ENCODE measurements around the gene DIP2A.
A peak's percentile ranks its signal among the peaks of the same experiment; 100 is the strongest.
"Not testable (repeated sequence)": the region's sequence is repeated elsewhere in the genome, so short reads cannot be mapped to it uniquely, and the experiment has no call there.

The DIP2A gene

GRCh38 chr21:46448855-46449254 is 9.8 kb upstream of the DIP2A start:
- not testable (repeated sequence) for DNase-seq

- no peak for DNase-seq
Observed at GRCh38 chr21:46452710-46453109, 6.0 kb upstream of the DIP2A start.

DNA sequence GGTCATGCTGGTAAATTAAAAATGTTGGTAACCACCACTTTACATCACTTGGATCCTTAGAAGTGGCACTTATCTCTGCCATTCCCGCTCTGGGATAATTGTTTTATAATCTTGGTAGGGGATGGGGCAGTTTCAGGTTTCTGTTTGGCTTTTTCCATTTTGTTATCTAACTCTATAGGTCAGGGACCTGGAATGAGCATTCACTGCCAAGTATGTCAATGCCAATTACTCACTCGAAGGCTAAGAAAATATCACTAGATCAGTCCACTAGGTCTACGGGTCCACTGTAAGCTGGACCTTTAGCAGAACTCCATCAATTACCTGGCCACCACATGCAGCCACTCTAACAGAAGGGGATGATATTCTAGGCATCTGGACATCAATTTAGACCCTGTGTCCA is 4.5 kb upstream of the DIP2A start:
- DNase-seq = no peak

DNA sequence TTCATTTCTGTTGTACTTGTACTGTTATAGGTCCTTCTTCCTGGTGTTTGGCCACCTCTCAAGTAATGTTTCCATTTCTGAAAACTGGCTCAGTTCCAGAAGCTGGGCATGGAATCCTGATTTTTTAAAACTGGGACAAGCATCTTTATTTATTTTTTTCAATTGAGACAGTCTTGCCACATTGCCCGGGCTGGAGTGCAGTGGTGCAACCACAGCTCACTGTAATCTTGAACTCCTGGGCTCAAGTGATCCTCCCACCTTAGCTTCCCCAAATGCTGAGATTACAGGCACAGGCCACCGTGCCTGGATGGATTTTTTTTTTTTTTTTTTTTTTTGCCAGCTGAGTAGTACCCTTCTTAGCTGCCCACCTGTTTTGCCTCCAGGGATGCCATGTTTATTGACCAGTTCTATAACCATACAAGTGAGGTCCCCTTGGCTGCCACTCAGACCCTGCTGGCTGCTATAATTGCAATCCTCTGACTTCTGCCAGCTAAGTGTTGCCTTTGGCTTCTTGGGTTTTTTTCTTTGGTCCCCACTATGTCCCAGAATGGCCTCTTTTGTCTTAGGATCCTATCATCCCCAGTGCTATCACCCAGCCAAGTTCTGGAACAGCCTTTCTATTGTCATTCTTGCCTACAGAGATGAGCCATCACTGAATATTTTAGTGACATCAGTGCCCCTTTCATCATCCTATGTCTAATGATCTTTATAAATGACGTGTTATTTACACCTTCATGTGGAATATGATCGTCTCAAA is 3.9 kb upstream of the DIP2A start:
- DNase-seq = no peak

- DNase-seq = no peak
Observed at GRCh38 chr21:46455575-46456385, 2.9 kb upstream of the DIP2A start.

DNA sequence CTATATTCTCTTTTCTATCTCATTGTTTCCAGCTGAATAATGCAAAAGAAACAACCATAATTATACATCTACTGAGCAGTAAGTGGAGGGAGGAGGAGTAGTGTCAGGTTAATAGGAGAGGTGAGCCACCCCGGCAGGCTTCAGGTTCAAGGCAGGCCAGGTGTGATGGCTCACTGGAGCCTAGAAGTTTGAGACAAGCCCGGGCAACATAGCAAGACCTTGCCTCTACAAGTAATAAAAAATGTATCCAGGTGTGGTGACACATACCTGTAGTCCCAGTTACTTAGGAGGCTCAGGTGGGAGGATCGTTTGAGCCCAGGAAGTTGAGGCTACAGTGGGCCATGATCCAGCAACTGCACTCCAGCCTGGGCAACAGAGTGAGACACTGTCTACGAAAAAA is 1.9 kb upstream of the DIP2A start:
- no peak for DNase-seq

DNA sequence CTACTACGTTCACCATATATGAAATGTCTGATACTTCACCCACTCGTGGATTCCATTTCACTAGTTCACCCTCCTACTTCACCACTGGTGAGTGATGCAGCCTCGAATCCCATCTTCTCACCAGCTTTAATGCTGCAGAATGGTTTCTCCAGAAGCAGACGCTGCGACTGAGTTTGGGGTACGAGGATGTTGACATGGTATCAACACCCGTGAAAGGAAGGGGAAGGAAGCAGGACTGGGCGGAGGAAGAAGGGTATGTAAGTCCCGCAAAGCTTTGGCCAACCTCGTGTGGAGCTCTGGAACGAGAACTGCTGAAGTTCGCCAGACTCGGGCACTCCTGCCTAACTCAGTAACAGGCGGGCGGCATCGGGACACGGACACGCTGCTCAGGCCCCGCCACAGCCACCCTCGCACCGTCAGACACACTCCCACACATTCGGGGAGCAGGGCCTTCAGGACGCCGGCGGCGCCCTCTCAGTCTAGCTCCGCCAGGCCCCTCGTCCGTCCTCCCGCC is 833 bp upstream of the DIP2A start:
- peak; percentile 25 for DNase-seq

- DNase-seq = no peak
Observed at GRCh38 chr21:46459024-46459355, 299 bp downstream of the DIP2A start.

DNA sequence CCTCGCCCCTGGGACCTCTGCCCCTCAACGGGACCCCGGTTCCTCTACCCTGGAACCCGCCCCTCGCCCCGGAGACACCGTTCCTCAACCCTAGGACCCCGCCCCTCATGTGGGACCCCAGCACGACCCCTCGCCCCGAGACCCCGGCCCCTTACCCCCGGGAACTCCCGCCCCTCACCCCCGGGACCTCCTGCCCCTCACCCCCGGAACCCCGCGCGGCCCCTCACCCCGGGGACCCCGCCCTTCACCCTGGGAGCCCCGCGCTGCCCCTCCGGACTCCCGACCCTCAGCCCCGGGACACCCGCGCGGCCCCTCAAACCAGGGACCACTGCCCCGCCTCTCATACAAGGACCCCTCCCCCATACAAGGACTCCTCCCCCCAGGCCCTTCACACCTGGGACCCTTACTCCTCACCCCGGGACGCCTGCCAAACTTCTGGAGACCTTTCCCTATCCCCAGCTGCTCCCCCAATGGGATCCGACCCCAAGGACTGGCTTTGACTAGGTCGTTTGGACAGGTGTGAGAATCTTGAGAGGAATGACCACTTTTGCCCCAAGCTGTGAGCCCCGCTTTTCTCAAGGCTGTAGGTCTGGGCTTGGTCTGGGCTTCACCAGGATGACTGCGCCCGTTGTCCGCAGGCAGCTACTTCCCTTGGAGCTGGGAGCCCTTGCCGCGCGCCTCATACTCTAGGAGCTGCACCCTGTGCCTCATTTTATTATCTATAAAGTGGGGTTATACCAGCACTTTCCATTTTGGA is 843 bp downstream of the DIP2A start:
- DNase-seq = no peak

DNA sequence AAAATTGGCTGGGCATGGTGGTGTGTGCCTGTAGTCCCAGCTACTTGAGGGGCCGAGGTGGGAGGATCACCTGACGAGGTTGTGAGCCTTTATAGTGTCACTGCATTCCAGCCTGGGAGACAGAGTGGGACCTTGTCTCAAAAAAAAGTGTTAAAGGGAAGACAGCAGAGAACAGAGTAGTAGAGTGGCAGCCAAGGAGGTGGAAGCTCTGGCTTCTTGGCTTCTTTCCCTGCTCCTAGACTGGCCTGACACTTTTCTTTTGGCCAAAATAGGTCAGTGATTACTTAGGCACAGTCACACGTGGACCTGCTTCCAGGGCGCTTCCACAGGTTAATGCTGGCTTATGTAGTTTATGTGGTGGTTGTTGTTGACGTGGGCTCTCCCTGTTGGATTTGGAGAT is 3.2 kb downstream of the DIP2A start:
- no peak for DNase-seq

GRCh38 chr21:46465153-46465552 is 6.5 kb downstream of the DIP2A start:
- DNase-seq = not testable (repeated sequence)

GRCh38 chr21:46465651-46466050 is 7.0 kb downstream of the DIP2A start:
- DNase-seq = no peak

GRCh38 chr21:46468108-46468774 is 9.6 kb downstream of the DIP2A start:
- no peak for DNase-seq

GRCh38 chr21:46469275-46469674 is 10.6 kb downstream of the DIP2A start:
- DNase-seq = no peak

DNA sequence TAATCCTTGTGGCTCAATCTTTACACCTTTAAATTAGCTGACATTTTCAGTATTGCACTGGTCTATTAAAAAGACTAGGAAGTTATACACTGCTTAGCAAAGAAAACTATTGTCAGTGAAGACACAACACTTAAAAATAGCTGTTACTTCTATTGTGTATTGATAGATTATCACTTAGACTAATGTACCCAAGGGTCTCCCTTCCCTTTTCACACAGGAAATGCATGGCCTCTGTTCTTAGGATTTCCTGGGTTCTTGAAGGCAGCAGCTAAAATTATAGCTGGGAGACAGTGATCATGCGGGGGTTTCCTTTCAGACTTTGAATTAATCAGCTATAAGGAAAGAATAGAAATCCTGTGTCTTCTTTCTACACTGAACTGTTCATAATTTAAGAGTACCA is 12.8 kb downstream of the DIP2A start:
- no peak for DNase-seq

DNA sequence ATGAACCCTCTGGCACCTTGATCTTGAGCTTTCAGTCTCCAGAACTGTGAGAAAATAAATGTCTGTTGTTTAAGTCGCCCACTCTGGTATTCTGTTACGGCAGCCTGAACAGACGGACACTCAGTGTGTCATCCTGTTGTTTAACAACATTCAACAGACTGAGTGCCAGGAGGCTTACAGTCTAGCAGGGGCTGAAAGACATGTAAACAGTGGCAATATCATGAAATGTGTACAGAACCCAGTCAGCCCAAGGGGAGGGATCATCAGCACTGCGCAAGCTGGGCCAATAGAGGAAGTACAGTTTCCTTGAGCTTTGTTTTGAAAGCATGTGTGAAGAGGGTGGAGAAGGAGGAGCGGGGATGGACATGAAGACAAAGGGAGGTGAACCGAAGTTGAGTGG is 13.6 kb downstream of the DIP2A start:
- DNase-seq = no peak

DNA sequence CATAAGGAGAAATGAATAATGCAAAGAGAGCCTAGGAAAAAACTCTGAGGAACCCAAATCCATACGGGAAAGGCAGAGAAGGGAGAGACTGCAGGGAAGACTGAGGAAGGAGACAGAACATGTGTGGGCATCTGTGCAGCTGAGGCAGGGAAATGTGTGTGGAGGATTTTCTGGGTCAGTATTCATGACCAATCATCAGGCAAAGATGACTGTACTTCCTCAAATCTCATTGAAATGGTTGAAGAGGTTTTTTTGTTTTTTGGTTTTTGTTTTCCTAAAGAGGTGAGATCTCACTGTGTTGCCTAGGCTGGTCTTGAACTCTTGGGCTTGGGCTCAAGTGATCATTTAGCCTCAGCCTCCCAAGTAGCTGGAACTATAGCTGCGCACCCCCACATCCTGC is 15.7 kb downstream of the DIP2A start:
- DNase-seq = no peak

DNA sequence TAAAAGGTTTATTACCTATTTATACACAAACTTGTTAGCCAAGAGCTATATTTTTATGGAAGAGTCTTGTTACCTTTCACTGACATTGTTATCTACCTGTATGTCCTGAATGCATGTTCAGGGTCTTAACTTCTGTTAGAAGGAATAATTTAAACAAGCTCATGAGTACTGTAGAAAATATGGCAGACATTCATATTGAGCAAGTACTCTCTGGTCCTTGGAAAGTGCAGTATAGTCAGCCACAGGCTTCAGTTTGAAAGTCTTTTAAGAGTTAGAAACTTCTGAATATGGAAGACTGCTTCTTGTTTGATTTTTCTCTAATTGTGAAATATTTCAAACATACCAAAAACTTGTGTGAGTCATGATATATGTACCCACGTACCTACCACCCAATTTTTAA is 16.6 kb downstream of the DIP2A start:
- no peak for DNase-seq

GRCh38 chr21:46477765-46478164 is 19.1 kb downstream of the DIP2A start:
- DNase-seq = no peak

- DNase-seq = no peak
Observed at GRCh38 chr21:46478910-46479309, 20.2 kb downstream of the DIP2A start.

GRCh38 chr21:46480466-46480865 is 21.8 kb downstream of the DIP2A start:
- DNase-seq = no peak

DNA sequence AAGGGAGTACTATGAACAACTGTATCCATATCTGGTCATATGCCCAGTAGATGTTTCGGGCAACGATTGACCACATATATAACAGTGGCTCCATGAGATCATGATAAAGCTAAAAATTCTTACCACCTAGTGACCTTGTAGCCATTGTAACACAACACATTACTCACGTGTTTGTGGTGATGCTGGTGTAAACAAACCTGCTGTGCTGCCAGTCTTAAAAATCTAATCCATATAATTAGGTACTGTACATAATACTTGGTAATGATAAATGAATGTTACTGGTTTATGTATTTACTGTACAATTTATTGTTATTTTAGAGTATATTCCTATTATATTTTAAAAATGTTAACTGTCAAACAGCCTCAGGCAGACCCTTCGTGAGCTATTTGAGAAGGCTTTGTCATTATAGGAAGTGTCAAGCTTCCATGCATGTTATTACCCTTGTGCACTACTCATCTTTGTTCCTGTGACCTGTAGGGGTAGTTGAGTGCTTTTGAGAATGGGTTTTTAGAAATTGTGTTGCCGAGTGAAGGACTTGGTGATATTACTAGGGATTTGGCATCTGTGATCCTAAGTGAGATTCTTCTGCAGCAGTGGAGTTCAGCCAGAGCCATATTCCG is 23.6 kb downstream of the DIP2A start:
- no peak for DNase-seq

DNA sequence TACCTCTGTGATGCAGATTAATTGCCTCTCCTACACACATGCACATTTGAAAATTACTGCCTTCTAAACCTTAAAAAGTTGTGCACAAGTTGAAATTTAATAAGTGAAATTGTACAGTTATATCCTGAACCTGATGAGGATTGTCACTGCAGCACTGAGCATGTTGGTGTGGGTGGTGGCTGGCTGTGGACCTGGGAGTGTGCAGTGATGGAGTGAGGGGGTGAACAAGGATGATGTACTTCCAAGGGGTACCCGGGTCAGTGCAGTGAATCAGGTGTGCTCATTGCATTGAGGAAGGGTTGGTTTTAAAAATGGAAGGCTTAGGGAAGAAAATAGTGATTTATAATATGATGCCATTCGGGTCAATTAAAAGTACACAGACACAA is 24.1 kb downstream of the DIP2A start:
- no peak for DNase-seq

All from activated CD8-positive, alpha-beta memory T cell treated with anti-CD3 and anti-CD28 coated beads, Interleukin-2, amount 50 U/mL, for 4 hours (primary cell).